ENCODE measurements around the gene NANOS3.

The NANOS3 gene

DNA sequence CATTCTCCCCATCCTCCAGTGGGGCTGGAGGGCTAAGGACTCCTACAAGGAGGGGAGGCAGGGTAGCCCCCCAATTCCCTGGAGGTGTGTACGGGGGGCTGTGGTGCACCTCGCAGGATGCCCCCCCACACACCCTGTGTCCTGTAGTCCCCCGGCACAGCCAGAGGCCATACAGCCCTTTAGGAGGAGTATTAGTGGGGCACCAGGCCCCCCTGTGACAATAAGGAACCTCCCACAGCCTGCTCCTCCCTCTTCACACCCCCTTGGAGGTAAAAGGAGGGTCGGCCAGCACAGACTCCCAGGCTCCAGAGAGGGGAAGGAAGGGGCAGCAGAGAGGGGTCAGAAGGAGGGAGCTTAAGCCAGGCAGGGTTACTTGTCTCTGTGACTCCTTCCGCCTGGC, at the start of gene NANOS3:
TSS of gene NANOS3 (plus strand) at position 301 of the 400 bp plus-strand sequence. CDS start 115 bp downstream, outside the sequence.
- Mint-ChIP-seq H3K9me3 (no peaks in the 10 kb centered on the region), H3K27me3 (peaks cover 9% of the 10 kb centered on the region), H3K27ac (no peak within 1 kb of the TSS), H3K4me1 (peaks cover 15% of the 10 kb centered on the region), H3K4me3 (no peak within 1 kb of the TSS), H3K36me3 (no peaks in the 10 kb centered on the region)
- DNase-seq (ENCODE audit: low spot score in 2 of 2) (no peak), ATAC-seq (ENCODE audit: low read depth) (no peak)

DNA sequence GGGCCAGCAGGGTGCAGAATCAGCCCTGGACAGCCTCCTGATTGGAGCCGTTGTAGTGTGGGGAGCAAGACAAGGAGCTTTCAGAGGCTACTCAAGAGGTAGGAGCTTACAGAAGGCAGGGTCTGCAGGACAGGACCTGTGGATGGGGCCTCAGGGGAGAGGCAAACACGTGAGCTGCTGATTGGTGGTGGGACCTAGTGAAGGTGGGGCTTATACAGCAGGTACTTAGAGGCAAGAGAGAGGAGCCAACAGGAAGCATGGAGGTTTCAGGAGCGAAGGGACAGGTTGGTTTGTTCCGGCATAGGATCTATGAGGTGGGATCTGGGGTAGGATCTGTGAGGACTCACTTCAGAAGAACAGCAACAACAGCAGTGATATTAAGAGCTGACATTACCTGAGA, 49.3 kb upstream of the NANOS3 start:
- Mint-ChIP-seq H3K27ac (no peak overlapping the region), H3K9me3 (no peaks in the 10 kb centered on the region), H3K4me1 (peaks cover 5% of the 10 kb centered on the region), H3K36me3 (peaks cover 13% of the 10 kb centered on the region), H3K27me3 (no peaks in the 10 kb centered on the region), H3K4me3 (no peak overlapping the region)
- ATAC-seq (ENCODE audit: low read depth) (no peak), DNase-seq (ENCODE audit: low spot score in 2 of 2) (no peak)

DNA sequence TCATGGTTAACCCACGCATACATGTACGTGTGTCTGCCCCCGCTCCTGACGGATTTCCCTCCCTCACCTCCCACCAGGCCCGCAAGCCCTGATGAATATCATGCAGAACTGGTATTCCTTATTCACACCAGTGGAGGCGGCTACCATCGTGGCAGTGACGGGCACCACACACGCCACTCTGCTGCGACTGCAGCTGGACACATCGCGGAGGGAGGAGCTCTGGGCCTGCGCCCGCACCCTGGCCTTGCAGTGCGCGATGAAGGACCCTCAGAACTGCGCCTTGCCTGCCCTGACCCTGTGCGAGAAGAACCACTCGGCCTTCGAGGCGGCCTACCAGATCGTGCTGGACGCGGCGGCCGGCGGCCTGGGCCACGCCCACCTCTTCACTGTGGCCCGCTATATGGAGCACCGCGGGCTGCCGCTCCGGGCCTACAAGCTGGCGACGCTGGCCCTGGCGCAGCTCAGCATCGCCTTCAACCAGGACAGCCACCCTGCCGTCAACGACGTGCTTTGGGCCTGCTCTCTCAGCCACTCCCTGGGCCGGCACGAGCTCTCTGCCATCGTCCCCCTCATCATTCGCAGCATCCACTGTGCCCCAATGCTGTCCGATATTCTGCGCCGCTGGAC, 46.7 kb upstream of the NANOS3 start:
- Mint-ChIP-seq H3K4me1 (peaks cover 15% of the 10 kb centered on the region), H3K27ac (no peak overlapping the region), H3K4me3 (no peak overlapping the region), H3K9me3 (no peaks in the 10 kb centered on the region), H3K36me3 (peaks cover 7% of the 10 kb centered on the region), H3K27me3 (no peaks in the 10 kb centered on the region)
- ATAC-seq (ENCODE audit: low read depth) = no peak
- DNase-seq (ENCODE audit: low spot score in 2 of 2) = no peak

DNA sequence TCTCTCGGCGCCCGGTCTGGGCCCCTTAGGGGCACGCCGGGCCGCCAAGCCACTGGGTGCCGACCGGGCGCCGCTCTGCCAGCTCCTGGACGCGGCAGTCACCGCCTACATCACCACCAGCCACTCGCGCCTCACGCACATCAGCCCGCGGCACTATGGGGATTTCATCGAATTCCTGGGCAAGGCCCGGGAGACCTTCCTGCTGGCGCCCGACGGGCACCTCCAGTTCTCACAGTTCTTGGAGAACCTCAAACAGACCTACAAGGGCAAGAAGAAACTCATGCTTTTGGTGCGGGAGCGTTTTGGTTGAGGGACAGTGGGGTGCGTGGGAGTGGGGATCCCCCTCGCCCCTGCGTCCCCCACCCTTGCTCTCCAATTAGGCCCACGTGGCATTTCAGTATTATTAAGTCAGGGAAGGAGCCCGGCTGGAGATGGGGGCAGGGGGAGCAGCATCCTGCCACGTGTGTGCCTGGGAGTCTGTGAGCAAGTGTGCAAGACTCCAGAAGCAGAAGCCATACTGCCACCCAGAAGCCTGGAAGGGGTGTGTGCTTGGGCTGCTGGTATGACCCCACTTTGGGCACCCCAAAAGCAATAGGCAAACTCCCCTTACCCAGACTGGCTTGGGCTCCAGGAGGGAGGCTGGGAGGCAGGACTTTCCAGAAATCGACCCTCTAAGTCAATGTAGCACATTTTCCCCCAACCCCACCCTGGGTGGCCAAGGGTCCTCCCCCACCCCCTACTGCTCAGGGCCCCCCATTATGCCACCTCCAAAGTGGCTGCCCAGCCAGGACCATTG, 46.0 kb upstream of the NANOS3 start:
- H3K4me3 Mint-ChIP-seq = no peak overlapping the region
- no peaks in the 10 kb centered on the region for H3K9me3 Mint-ChIP-seq
- H3K36me3 Mint-ChIP-seq = peaks cover 6% of the 10 kb centered on the region
- H3K4me1 Mint-ChIP-seq = peaks cover 14% of the 10 kb centered on the region
- no peak overlapping the region for H3K27ac Mint-ChIP-seq
- DNase-seq (ENCODE audit: low spot score in 2 of 2) = no peak
- no peaks in the 10 kb centered on the region for H3K27me3 Mint-ChIP-seq
- no peak for ATAC-seq (ENCODE audit: low read depth)

DNA sequence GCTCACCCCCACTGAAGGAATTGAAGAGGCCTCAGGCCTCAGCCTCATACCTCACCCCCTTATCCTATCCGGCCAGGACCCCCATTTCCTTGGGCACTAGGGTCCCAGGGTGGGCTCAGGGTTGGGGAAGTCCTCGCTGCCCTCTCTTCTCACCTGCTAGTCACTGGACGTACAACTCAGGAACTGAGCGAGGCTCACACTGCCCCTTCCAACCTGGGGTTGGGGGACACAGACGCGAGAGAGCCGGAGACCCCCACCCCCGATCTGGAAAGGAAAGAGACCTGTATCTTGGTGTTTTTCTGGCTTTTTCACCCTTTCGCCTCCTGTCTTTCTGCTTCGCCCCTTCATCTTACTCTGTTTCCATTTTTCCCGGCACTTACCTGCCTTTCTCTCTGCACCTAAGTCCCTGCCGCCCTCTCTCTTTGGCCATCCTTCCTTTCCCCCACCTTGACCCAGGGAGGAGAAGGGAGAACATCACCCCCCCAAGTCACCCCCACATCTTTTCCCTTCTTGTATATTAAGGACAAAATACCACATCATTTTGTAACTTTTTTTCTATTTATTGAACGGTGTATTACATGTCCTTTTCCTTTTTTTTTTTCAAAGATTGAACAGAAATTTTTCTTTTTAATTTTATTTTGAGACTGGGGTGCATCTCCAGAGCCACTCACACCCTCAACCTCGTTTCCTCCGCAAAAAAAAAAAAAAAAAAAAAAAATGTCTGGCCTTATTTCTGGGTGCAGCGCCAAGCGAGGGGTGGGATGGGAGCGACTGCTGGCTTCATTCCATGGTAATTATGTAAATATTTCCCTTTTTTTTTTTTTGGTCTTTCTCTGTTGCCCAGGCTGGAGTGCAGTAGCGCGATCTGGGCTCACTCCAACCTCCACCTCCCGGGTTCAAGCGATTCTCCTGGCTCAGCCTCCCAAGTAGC, 45.1 kb upstream of the NANOS3 start:
- Mint-ChIP-seq H3K4me3 (no peak overlapping the region), H3K27me3 (no peaks in the 10 kb centered on the region), H3K4me1 (peaks cover 19% of the 10 kb centered on the region), H3K36me3 (peaks cover 4% of the 10 kb centered on the region), H3K27ac (no peak overlapping the region), H3K9me3 (no peaks in the 10 kb centered on the region)
- no peak for DNase-seq (ENCODE audit: low spot score in 2 of 2)
- ATAC-seq (ENCODE audit: low read depth) = no peak

DNA sequence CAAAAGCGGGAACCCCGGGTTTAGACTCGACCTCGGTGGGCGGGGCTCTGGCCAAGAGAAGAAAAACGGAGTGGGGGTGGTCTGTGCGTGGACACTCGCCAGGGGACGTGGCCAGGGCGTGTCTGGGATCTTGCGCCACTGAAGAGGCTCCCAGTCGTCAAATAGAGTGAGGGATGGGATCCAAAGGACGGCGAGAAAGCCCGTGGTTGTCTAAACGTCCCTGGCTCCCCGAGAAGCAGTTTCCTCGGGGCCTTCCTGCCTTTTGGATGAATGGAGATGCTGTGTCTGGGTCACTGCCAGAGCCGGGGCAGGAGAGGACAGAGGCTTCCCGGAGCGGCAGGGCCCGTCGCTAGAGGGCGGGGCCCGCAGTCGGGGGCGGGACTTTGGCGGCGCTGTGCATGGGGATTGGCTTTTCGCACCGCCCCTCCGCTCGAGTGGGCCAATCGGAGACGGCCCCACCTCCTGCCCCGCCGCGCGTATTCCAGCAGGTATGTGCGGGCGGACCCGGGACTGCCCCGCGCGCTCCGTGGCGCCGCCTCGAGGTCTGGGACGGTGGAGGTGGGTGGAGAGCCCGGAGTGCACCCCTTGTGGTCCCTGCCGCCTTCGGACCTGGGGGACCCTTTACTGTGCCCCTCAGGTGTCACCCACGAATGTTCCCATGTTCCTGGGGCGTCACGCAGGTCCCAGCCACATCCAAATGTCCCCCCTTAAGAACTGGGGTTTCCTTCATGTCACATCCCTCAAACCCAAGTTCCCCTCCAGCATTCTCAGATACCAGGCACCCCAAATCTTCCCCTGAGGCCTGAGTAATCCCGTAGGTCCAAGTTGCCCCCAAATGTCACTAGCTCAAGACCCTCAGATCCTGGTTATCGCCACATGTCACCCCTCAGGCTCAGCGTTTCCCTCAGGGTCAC, 43.3 kb upstream of the NANOS3 start:
- Mint-ChIP-seq H3K36me3 (peaks cover 4% of the 10 kb centered on the region), H3K4me3 (peak overlapping the region; percentile 99), H3K4me1 (peaks cover 22% of the 10 kb centered on the region), H3K27ac (peak overlapping the region; percentile 99), H3K9me3 (no peaks in the 10 kb centered on the region), H3K27me3 (no peaks in the 10 kb centered on the region)
- peak; percentile 79 for ATAC-seq (ENCODE audit: low read depth)
- DNase-seq (ENCODE audit: low spot score in 2 of 2) = peak; percentile 95 to 96

DNA sequence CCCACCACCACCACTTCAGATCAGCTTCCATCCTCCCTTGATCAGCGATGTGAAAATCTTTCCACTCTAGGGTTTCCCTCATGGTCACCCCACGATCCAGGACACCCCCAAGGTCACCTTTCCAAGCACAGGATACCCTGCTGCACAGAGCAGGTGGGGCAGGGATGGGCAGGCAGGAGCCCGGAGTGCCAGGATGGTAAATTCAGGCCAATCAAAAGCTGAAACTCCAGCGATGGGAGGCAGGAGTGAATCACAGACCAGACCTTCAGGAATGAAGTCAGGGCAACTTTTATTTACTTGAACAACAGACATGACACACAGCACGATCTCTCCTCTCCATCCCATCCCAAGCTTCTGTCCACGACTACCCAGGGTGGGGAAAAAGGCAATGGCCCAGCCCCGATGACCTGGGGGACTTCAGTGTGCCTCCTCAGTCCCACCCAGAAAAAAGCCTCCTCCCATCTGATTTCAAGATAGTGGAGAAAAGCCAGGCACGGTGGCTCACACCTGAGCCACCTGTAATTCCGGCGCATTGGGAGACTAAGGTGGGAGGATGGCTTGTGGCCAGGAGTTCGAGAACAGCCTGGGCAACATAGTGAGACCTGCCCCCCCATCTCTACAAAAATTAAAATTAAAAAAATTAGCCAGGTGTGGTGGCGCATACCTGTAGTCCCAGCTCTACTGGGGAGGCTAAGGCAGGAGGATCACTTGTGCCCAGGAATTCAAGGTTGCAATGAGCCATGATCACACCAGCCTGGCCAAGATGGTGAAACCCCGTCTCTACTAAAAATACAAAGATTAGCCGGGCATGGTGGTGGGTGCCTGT, 42.5 kb upstream of the NANOS3 start:
- peaks cover 28% of the 10 kb centered on the region for H3K4me1 Mint-ChIP-seq

DNA sequence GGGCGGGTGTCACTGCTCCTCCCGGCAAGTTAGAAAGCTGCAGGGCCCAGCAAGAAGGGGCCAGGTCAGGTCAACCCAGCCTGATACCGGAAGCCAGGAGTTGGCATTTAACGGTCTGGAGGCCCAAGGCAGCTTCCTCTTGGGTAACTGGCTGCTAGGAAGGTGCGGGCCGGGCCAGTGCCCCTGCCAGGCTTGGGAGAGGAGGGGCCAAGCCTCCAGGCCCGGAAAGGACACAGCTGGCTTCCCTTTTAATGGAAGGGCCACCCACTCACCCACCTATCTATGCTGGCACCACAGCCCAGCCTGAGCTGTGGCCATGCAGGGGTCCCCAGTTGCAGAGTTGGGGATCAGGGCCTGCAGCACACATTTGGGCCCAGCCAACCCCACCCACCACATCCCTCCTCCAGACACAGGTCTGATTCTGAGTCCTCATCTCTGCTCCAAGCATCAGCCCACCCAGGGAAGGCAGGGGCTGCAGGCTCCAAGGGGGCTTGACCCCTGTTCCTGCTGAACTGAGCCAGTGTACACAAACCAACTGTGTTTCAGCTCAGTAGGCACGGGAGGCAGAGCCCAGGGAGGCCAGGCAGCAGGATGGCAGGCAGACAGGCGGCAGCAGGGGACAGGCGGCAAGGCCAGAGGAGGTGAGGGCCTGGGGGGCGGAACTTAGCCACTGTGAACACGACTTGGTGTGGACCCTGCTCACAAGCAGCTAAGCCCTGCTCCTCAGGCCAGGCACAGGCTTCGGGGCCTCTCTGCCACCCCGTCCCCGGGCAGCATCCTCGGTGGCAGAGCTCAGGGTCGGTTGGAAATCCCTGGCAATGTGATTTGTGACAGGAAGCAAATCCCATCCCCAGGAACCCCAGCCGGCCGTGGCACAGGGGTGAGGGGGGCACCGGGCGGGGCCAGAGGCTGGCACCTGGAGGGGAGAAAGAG, 40.9 kb upstream of the NANOS3 start:
- no peaks in the 10 kb centered on the region for H3K9me3 Mint-ChIP-seq
- H3K27me3 Mint-ChIP-seq = no peaks in the 10 kb centered on the region
- H3K4me1 Mint-ChIP-seq = peaks cover 36% of the 10 kb centered on the region
- ATAC-seq (ENCODE audit: low read depth) (no peak), DNase-seq (ENCODE audit: low spot score in 2 of 2) (peak; percentile 24 to 57)
- H3K36me3 Mint-ChIP-seq = no peaks in the 10 kb centered on the region
- peak overlapping the region; percentile 50 for H3K4me3 Mint-ChIP-seq
- H3K27ac Mint-ChIP-seq = peak overlapping the region; percentile 99

More for the DNA sequence above, 42.5 kb upstream of the NANOS3 start:
- H3K36me3 Mint-ChIP-seq = peaks cover 3% of the 10 kb centered on the region
- H3K27ac Mint-ChIP-seq = peak overlapping the region; percentile 99
- H3K27me3 Mint-ChIP-seq = no peaks in the 10 kb centered on the region
- ATAC-seq (ENCODE audit: low read depth) (no peak), DNase-seq (ENCODE audit: low spot score in 2 of 2) (peak in 1 of 2 donors; percentile 42)
- H3K4me3 Mint-ChIP-seq = peak overlapping the region; percentile 99
- H3K9me3 Mint-ChIP-seq = no peaks in the 10 kb centered on the region

DNA sequence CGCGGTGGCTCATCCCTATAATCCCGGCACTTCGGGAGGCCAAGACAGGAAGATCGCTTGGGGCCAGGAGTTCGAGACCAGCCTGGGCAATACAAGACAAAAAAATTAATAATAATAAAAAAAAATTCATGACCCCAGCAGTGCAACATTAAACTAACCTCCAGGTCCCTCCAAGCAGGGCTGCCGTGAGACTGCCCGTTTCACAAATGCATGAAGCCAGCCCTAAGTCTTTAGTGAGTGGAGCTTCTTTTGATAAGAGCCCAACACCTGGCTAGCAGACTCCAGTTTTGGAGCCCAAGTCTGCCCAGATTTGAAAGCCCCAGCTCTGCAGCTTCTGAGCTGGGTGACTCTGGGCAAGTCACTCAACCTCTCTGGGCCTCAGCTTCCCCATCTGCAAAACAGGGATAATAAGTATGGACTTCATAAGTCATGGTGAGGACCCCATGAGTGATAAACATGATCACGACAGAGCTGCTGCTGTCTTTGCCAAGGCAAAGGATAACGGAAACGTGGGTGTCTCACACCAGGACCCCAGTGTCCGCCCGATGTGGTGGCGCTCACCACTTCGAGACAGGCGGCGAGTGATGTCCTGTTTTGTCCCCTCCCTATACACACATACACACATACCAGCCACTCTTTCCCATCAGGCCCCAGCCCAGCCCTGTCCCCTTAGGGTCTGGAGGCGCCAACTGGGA, 38.4 kb upstream of the NANOS3 start:
- peaks cover 38% of the 10 kb centered on the region for H3K4me1 Mint-ChIP-seq
- no peaks in the 10 kb centered on the region for H3K27me3 Mint-ChIP-seq

DNA sequence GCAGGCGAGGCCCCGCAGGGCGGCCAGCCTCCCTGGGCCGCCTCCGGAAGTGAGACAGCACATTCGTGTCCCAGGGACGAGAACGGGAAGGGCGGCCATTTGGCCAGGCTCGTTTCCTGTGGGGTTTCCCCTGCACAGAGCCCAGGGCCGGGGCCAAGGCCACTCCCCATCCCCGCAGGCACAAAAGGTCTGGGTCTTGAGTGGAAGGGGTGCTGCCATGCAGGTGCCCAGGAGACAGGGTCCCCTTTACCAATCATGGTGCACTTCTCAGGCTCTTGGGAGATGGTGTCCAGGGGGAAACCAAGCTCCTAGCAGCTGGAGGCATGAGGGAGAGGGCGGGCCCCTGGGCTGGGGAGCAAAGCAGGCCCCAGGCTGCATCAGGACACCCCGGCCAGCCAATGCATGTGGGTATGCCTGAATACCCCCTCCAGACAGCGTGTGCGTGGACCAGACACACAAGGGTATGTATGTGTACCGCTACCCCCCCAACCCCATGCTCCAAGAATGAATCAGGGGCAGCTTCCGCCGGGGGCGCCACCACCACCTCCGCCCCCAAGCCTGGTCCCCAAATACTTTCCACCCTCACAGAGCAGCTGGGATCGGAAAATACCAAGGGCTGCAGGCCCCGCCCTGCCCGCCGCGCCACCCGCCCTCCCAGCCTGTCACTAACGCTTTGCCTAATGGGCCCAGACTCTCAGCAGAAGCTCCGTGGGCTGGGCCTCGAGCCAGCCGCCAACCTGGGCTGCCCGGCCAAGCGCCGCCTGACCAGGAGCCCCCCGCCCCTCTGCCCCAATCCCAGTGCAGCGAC, 37.6 kb upstream of the NANOS3 start:
- ATAC-seq (ENCODE audit: low read depth) (peak; percentile 31), DNase-seq (ENCODE audit: low spot score in 2 of 2) (peak; percentile 72 to 74)
- H3K27me3 Mint-ChIP-seq = no peaks in the 10 kb centered on the region
- peaks cover 36% of the 10 kb centered on the region for H3K4me1 Mint-ChIP-seq
- no peaks in the 10 kb centered on the region for H3K9me3 Mint-ChIP-seq
- H3K4me3 Mint-ChIP-seq = peak overlapping the region; percentile 94
- no peaks in the 10 kb centered on the region for H3K36me3 Mint-ChIP-seq
- peak overlapping the region; percentile 99 for H3K27ac Mint-ChIP-seq

More for the DNA sequence above, 38.4 kb upstream of the NANOS3 start:
- Mint-ChIP-seq H3K9me3 (no peaks in the 10 kb centered on the region), H3K27ac (peak overlapping the region; percentile 99), H3K36me3 (no peaks in the 10 kb centered on the region), H3K4me3 (peak overlapping the region; percentile 94)
- peak in 1 of 2 donors; percentile 18 for DNase-seq (ENCODE audit: low spot score in 2 of 2)
- ATAC-seq (ENCODE audit: low read depth) = no peak

DNA sequence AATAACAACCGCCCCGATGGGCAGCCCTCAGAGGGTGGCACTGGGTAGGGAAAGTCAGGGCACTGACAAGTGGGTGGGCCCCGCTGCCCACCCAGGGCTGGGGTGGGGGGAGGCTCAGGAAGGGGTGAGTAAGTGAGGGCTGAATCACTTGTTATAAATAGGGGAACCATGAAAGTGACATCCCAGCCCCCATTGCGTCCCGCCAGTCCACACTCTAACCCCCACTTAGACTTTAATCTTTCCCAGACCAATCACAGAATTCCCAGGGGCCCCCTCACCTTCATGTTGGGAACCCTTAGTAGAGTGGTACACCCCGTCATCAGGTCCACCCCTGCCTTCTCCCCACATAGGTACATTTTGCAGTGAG, 37.0 kb upstream of the NANOS3 start:
- Mint-ChIP-seq H3K27ac (peak overlapping the region; percentile 99), H3K36me3 (no peaks in the 10 kb centered on the region), H3K4me3 (peak overlapping the region; percentile 94), H3K27me3 (no peaks in the 10 kb centered on the region), H3K4me1 (peaks cover 38% of the 10 kb centered on the region), H3K9me3 (no peaks in the 10 kb centered on the region)
- ATAC-seq (ENCODE audit: low read depth) = peak; percentile 7
- DNase-seq (ENCODE audit: low spot score in 2 of 2) = no peak
